Stimulated activated naive CD8-positive, alpha-beta T cell treated with anti-CD3 and anti-CD28 coated beads, Interleukin-15, Interleukin-2, amounts not matched to agents 100 U/mL and 50 U/mL, for 24 hours (primary cell): Measurements from ENCODE around the gene FHL1.
"Not testable (repeated sequence)": the region's sequence is repeated elsewhere in the genome, so short reads cannot be mapped to it uniquely, and the experiment has no call there.

Source experiments
- ATAC-seq: fragments of 150-1000 bp; cut with Tn5 transposase; one replicate; pipeline ENCODE4 v1.10.0; 2021
- DNase-seq: peaks from one replicate; pipeline ENCODE4 v3.0.0; 2021

Gene FHL1

DNA sequence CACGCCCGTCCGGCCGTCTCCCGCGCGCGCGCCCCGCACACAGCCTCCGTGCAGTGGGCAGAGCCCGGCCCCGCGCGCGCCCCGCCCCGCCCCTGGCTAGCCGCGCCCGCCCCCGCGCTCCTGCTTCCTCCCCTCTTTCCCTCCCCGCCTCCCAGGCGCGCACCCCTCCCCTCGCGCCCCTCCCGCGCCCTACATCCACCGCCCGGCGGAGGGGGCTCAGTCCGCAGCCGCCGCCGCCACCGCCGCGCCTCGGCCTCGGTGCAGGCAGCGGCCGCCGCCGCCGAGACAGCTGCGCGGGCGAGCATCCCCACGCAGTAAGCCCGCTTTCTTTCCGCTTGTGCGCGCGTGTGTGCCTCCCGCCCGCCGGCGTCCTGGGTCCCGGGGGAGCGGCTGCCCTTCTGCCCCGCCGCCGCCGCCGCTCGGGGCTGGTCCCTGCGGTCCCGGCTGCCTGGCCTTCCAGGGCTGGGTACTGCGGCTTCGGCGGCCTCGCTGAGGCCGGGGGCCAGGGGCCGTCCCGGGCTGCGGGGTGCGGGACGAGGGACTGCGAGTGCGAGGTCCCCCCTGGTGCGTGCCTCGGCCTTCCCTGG is at the start of gene FHL1:
FHL1 (plus strand) TSS at position 219 of the 587 bp plus-strand sequence.
- DNase-seq (peak; percentile 55), ATAC-seq (peak; percentile 67)

DNA sequence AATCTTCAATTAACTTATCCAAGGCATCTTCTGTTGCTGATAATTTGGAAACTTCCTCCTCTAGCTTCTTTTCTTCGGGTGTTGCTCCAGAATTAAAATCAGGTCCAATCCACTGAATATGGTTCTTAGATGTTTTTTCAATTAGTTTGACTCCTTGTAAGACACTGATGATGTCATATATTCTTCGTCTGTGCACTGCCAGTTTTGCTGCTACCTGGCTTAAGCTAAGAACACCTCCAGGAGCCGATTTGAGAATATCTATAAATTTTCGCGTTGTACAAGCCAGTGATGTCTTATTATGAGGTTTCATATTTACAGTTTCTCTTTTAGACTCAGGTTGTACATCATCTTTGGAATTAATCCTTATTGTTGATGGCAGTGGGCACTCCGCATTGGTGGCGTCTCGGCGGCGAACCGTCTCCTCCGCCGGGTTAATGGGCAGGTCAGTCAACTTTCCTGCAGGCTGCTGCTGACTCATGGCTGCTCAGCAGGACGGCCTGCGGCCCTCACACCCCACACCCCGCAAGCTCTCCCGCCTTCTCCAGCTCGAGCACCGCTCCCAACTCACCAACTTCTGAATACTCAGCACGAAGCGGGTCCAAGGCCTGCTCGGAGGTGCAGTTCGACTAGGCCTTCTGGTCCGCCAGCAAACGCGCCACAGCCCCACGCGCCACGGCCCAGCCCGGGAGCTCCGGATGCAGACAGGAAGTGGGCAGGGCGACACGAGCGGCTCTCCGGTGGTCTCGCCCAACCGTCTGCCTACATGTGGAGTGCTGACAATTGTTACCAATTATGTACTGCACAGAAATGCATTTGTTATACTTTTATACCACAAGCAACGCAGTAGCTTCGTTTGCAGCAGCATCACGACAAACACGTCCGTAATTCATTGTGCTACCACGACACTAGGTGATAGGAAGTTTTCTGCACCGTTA is 49.2 kb upstream of the FHL1 start:
- DNase-seq (no peak), ATAC-seq (no peak)

DNA sequence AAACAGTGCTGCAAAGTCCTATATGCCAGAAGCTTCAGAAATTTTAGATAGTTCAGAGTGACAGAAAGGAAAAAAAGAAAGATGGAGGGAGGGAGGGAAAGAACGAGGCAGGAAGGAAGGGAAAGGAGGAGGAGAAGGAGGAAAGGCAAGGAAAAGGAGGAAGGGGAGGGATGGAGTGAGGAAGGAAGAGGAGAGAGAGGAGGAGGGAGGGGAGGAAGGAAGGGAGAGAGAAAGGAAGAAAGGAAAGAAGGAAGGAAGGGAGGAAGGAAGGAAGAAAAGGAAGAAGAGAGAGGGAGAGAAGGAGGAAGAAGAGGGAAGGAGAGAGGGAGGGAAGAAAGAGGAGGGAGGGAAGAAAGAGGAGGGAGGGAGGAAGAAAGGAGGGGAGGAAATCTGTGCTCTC is 42.4 kb upstream of the FHL1 start:
- no peak for DNase-seq
- ATAC-seq, result no peak

DNA sequence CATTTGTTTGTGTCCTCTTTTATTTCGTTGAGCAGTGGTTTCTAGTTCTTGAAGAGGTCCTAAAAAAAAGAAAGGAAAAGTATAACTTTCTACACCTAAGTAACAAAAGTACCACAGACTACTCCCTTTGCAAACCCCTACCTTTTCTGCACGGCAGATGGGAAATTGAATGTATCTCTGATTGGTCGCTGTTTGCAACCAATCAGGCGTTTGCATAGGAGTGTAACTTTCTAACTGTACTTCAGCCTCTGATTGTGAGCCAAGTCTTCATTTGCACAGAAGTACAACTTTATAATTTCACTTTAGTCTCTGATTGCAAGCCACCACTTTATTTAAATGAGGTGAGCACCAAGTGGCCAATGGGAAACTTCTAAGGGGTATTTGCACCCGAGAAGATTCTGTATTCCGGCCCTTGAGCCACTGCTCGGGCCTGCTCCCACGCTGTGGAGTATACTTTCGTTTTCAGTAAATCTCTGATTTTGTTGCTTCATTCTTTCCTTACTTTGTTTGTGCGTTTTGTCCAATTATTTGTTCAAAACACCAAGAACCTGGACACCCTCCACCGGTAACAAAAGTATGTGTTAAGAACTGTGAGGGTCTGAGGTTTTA is 40.3 kb upstream of the FHL1 start:
- ATAC-seq (no peak), DNase-seq (no peak)

DNA sequence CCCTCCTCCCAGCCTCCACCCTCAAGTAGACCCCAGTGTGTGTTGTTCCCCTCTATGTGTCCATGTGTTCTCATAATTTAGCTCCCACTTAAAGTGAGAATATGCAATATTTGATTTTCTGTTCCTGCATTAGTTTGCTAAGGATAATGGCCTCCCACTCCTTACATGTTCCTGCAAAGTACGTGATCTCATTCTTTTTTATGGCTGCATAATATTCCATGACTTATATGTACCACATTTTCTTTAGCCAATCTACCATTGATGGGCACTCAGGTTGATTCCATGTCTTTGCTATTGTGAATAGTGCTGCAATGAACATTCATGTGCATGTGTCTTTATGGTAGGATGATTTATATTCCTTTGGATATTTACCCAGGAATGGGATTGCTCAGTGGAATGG is 38.4 kb upstream of the FHL1 start:
- ATAC-seq, DNase-seq: not testable (repeated sequence)

DNA sequence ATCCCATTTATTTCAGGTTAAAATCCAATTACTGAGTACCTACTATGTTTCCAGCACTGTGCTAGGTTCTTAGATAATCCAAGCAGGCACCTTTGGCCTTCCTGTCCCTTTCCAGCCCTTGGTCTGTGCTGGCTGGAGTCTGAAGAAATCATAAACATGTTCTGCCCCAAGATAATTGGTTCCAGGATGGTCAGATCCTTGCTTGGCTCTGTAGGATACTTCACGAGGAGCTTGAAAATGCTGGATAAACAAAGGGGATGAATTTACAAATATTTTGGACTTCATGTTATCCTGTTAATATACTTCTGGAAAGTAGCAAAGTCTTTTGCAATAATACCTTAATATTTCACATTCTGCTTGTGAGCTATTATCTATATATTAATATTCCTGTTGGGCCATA is 35.0 kb upstream of the FHL1 start:
- ATAC-seq, result no peak
- no peak for DNase-seq

DNA sequence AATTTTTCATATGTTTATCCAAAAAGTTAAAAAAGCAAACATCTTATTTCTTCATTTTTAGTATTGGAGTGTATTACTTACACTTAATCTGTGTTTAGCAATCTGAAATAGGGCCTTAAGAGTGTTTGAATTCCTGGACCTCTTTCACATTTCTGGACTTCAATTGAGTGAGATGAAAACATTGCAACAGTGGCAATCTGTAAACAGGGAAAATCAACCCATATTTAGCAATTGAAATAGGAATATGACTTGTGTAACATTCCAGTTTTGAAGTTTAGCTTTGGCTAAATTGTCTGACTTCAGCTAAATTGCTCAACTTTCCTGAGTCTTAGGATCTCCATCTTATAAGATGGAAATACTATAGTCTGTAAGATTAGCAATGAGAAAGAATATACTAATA is 34.6 kb upstream of the FHL1 start:
- ATAC-seq (no peak), DNase-seq (no peak)

DNA sequence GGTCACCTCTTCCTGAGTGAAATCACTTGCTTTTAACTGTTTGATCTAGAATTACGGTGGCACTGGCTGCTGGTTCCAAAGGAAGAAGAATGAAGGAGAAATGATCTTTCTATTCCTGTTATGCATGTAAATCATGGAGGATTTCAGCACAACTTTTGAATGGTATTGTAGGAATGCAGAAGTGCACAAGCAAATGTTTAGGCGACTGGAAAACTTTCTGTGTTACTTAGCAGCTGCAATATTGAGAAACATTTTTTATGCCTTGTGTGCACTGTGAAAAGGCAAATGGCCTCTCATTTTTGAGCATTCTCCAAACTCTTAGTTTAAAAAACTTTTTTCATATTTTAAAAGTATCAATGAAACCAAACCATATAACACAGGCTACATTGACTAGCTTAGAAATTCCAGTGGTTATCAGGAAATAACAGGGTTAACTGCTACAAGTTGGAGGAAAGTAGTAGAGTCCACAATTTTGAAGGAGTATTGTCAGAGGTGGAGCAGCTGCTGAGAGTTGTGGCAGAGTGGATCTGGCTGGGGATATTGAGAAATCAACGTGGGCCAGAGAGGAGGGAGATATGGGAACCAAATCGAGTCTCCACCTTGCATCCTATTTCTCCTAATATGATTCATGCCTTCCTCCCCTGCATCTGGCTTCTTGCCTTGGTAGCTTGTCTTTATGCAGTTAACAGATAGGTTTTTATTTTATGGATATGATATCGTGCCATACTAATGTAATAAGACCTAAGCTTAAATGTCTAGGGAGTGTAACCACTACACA is 32.0 kb upstream of the FHL1 start:
- ATAC-seq (no peak), DNase-seq (no peak)

DNA sequence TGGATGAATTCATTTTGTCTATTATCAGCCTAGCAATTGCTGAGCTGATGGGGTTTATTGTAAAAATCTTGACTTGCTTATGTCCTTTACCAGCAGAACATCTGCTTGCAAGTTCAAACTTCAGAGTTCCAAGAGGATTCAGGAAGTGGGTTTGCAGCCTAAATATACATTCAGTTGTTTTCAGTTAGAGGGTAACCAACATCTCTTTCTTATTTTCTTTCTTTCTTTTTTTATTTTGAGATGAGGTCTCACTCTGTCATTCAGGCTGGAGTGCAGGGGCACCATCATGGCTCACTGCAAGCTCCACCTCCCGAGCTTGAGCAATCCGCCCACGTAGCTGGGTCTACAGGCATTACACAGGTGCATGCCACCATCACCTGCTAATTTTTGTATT is 31.4 kb upstream of the FHL1 start:
- DNase-seq (no peak), ATAC-seq (no peak)

DNA sequence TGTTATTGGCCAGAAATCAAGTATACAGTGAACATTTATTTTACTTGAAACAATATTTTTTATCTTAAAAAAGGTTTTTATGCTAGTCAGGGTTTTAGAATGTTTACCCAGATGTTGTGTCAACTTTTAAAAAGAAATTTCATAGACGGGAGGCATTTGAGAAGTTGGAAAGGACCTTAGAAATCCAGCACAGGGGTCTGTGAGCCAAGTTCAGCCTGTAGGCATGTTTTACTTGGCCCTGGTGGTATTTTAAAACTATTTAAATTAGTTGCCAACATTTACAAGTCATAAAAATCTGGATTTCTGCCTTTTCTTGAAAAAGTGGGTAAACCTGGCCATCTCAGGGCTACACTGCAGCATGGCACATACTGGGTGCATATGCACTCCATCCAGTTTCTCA is 25.5 kb upstream of the FHL1 start:
- DNase-seq, result no peak
- ATAC-seq, result no peak

DNA sequence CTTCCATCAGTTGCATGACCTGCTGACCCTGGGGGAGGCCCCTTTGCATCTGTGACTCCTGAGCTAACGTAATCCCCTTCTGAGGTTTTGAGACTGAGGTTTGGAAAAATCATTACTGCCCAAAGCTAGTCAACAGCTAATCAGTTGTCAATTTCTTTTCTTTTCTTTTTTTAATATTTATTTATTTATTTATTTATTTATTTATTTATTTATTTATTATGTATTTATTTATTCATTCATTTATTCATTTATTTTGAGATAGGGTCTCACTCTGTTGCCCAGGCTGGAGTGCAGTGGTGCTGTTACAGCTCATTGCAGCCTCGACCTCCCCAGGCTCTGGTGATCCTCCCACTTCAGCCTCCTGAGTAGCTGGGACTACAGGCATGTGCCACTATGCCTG is 25.1 kb upstream of the FHL1 start:
- DNase-seq, result no peak
- no peak for ATAC-seq

DNA sequence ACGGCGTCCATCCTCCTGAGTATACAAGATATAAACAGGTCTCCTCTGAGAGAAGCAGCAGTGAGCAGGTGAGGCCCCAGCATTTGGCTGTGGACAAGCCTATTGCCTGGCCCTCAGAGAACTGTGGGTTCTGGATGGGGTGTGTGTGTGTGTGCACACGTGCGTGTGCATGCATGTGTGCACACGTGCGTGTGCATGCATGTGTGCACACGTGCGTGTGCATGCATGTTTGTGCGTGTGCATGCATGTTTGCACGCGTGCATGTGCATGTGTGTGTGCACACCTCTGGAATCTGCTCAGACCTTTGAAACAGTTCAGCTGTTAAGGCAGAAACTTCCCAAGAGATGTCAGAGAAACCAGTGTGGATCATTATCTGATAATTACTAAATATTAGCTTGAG is 22.2 kb upstream of the FHL1 start:
- ATAC-seq (no peak), DNase-seq (no peak)

DNA sequence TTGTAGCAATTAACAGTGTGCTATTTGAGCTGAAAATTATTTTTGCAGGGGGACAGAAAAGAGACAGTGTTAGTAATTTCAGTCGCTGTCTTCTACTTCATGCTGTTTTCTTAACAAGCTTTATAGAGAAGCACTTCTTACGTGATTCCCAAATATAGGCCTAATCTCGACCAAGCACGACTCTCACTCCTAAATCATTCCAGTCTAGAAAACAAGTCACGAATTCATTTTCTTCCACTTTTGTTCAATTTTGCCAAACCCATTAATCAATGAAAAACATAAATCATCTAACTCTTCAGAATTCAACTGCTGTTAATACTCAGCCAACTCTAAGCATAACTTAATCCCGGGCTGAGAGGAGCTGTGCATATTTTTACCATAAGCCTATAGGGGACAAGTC is 21.0 kb upstream of the FHL1 start:
- ATAC-seq, result no peak
- DNase-seq, result no peak

DNA sequence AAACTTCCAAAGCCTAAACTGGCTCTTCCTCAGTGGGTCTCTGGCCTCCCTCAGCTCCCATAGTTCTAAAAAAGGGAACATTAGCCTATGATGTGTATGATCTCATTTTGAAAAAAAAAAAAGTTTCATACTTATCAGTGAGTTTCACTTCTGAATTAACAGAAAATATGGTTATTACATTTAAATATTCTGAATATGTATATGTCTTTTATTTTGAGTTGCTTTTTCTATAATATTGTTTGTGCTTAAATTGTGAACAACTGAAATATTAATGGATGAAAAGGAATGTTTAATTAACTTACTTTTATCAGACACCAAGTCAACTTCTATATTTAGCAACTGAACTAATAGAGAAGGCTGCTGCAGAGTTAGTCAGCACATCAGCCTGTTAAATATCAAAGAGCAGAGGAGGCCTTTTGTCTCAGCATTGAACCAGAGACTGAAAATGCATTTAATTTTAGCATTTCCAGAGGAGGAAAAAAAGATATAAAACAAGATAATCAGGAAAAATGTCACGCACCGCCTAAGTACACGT is 20.4 kb upstream of the FHL1 start:
- ATAC-seq (no peak), DNase-seq (no peak)

DNA sequence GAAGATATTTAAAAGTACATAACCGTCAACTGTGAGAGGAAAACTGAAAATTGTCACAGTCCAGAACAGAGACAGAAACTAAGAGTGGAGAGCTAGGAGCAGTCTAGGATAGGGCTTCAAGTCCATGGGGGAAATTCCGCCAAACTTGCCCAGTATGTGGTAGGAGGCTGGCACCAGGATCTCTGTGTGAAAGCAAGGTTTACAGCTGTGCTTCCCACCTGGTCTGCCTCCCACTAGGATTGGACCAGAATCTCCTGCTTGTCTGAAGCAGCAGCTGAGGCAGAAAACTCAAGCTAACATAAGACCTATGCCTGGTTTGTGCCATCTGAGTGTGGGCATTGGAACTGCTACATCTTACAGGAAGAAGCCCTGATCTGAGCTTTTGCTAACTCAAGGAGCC is 18.6 kb upstream of the FHL1 start:
- DNase-seq, result no peak
- no peak for ATAC-seq

DNA sequence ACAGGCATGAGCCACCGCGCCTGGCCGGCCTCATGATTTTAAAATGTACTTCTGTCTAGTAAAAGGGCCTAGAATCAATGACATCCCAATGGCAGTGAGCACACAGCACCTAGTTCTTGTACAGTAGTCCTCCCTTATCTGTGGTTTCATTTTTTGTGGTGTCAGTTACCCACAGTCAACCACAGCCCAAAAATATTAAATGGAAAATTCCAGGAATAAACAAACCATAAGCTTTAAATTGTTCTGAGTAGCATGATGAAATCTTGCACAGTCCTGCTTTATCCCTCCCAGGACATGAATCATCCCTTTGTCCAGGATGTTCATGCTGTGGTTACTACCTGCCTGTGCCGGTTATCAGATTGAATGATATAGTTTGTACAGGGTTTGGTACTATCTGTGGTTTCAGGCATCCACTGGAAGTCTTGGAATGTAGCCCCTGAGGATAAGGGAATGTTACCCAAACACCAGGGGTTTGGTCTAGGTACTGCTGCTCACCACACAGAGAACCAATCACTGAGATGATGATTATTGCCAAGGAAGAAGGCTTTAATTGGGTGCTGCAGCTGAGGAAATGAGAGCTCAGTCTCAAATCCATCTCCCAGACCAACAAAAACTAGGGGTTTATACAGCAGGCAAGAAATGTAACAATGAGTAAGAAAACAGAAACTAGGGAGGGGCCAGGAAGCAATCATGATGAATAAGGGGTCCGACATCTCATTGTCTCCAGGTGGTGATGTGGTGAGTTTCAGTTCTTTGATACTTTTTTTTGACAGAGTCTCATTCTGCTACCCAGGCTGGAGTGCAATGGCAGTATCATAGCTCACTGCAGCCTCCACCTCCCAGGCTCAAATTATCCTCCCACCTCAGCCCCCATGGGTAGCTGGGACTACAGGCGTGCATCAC is 16.2 kb upstream of the FHL1 start:
- ATAC-seq (peak; percentile 84), DNase-seq (peak; percentile 8)

DNA sequence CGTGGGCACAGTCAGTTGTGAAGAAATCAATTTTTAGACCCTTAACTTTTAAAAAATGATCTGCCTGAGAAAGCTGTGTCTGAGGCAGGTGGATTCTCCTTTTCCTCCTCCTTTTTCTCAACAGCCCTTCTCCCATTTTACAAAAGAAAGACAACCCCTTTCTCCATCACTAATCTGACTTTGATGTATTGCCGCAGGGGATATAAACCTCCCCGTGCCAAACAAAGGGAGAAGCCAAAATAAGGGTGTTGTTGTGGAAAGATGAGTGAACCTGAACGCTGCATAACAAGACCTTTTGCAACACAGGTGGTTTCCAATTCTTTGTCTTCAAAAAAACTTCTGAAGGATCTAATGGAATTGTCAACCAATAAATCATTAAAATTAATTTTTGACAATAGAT is 8.4 kb upstream of the FHL1 start:
- no peak for ATAC-seq
- DNase-seq, result no peak

DNA sequence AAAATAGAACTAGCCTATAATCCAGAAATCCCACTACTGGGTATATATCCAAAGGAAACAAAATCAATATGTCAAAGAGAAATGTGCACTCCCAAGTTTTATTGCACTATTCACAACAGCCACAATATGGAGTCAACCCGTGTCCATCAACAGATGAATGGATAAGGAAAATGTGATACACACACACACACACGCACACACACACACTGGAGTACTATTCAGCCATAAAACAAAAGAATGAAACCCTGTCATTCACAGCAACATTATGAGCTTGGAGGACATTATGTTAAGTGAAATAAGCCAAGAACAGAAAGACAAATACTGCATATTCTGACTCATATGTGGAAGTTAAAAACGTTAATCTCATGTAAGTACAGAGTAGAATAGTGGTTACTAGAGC is 5.8 kb upstream of the FHL1 start:
- ATAC-seq (no peak), DNase-seq (no peak)

DNA sequence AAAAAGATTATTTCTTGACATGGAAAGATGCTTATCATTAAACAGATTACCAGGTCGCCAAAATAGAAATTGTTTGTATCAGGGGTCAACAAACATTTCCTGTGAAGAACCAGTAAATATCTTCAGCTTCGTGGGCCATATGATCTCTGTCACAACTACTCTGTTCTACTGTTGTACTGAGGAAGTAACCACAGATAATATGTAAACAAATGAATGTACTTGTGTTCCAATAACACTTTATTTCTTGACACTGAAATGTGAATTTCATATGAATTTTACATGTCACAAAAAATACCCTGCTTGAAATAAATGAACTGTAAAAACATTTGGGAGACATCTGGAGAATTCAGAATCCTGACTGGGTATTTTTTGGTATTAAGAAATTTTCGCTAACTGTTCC is 4.7 kb upstream of the FHL1 start:
- ATAC-seq (no peak), DNase-seq (no peak)

DNA sequence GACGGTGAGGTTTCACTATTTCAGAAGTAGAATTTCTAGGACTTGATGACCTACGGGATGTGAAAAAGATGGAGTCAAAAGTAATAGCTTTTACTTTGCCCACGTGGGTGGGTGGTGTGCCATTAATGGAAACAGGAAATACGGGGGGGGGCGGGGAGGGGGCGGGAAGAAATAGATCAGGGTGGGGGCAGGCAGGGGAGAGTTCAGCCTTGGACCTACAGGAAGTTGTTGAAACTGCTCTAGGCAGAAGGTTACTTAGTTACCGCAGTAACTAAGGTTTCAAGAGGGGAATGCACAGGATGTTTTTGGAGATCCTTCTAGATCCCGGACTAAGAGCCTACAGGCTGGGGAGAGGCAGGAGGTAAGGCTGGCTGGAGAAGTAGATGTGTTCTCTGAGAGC is 3.6 kb upstream of the FHL1 start:
- DNase-seq (peak; percentile 5), ATAC-seq (no peak)

DNA sequence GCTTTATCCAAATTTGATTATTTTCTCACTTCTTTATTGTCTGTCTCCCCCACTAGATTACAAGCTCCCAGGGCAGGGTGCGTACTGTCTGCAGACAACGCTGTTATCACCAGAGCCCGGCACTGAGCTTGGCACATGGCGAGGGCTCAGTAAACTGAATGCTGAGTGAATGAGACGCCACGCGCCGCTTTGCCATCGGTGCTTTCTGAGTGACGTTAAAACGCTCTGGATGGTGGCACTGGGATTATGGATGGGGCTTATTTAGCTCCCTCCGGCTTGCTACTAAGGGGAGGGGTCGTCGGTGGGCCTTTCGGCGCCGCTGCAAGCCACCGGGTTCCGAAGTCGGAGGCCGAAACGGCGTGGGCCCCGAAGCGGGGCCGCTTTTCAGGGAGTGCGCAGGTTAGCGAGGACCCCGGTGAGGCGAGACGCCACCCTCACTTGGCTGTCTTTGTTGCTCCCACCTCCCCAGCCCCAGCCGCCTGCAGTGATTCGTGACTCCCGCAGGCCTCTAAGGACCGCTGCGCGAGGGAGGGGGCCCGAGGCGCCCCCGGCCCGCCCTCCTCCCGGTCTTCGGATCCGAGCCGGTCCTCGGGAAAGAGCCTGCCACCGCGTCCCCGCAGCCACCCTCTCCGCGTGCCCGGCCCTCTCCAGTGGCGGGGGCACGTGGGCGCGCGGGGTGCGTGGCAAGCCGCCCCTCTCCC is 569 bp upstream of the FHL1 start:
- peak; percentile 28 for DNase-seq
- ATAC-seq, result peak; percentile 59
